ENCODE measurements around the gene MIEF1.

The MIEF1 gene

DNA sequence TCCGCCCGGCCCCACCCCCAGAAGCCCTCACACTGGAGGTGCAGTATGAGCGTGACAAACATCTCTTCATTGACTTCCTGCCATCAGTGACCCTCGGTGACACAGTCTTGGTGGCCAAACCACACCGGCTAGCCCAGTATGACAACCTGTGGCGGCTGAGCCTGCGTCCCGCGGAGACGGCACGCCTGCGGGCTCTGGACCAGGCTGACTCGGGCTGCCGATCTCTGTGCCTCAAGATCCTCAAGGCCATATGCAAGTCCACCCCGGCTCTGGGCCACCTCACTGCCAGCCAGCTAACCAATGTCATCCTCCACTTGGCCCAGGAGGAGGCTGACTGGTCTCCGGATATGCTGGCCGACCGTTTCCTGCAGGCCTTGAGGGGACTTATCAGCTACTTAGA, 11.7 kb downstream of the MIEF1 start:
- no peak overlapping the region for H3K4me3 ChIP-seq (replicated peaks; ENCODE audit: insufficient read depth, low read length)
- H3K27ac ChIP-seq (replicated peaks): no peak overlapping the region
- TF ChIP-seq GABPA (IDR thresholded peaks at IDR 0.05; ENCODE audit: low read depth) (no peak), SPI1 (IDR thresholded peaks at IDR 0.05; ENCODE audit: borderline replicate concordance, low read depth) (no peak), POLR2AphosphoS5 (IDR thresholded peaks at IDR 0.05; ENCODE audit: low read depth) (no peak)
- TF ChIP-seq, protein P1, sequence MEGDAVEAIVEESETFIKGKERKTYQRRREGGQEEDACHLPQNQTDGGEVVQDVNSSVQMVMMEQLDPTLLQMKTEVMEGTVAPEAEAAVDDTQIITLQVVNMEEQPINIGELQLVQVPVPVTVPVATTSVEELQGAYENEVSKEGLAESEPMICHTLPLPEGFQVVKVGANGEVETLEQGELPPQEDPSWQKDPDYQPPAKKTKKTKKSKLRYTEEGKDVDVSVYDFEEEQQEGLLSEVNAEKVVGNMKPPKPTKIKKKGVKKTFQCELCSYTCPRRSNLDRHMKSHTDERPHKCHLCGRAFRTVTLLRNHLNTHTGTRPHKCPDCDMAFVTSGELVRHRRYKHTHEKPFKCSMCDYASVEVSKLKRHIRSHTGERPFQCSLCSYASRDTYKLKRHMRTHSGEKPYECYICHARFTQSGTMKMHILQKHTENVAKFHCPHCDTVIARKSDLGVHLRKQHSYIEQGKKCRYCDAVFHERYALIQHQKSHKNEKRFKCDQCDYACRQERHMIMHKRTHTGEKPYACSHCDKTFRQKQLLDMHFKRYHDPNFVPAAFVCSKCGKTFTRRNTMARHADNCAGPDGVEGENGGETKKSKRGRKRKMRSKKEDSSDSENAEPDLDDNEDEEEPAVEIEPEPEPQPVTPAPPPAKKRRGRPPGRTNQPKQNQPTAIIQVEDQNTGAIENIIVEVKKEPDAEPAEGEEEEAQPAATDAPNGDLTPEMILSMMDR (IDR thresholded peaks at IDR 0.05; ENCODE audit: insufficient read depth, low read length): no peak
- TF ChIP-seq, protein P2, sequence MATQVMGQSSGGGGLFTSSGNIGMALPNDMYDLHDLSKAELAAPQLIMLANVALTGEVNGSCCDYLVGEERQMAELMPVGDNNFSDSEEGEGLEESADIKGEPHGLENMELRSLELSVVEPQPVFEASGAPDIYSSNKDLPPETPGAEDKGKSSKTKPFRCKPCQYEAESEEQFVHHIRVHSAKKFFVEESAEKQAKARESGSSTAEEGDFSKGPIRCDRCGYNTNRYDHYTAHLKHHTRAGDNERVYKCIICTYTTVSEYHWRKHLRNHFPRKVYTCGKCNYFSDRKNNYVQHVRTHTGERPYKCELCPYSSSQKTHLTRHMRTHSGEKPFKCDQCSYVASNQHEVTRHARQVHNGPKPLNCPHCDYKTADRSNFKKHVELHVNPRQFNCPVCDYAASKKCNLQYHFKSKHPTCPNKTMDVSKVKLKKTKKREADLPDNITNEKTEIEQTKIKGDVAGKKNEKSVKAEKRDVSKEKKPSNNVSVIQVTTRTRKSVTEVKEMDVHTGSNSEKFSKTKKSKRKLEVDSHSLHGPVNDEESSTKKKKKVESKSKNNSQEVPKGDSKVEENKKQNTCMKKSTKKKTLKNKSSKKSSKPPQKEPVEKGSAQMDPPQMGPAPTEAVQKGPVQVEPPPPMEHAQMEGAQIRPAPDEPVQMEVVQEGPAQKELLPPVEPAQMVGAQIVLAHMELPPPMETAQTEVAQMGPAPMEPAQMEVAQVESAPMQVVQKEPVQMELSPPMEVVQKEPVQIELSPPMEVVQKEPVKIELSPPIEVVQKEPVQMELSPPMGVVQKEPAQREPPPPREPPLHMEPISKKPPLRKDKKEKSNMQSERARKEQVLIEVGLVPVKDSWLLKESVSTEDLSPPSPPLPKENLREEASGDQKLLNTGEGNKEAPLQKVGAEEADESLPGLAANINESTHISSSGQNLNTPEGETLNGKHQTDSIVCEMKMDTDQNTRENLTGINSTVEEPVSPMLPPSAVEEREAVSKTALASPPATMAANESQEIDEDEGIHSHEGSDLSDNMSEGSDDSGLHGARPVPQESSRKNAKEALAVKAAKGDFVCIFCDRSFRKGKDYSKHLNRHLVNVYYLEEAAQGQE (IDR thresholded peaks at IDR 0.05; ENCODE audit: insufficient replicate concordance, low read depth): no peak
- no peak for DNase-seq (ENCODE audit: low read depth in 1 of 2, low spot score in 1 of 2)
- H3K27me3 ChIP-seq (ENCODE audit: insufficient read depth, poor library complexity, severe bottlenecking): no peaks in the 10 kb centered on the region

DNA sequence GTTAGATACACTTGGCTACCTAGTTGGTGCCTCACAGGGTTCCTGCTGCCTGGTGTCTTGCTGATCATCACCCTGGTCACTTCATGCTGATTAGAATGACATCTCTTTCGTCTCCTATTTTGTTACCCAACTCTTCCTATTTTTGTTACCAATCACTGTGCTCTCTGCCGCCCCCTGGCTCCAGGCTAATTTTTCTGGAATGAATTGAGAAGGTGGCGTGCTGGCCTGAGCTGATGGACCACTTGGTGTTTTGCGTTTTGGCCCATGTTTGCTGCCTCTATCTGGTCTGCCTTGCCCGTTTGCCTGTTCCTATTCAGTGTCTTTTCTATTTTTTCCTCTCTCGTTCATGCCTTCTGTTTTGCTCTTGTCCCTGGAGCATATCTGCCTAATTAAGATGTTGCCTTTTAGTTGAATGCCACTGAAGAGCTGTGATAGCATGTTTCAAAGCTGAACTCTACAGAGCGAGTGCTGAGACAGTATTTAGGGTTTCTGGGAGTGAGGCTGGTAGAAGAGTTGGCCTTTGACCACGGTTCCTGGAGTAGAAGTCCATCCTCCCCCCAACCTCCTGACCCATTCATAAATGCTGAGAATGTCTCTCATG, 12.4 kb downstream of the MIEF1 start:
- peak in 1 of 2 experiments; percentile 68 for DNase-seq (ENCODE audit: low read depth in 1 of 2, low spot score in 1 of 2)
- H3K27me3 ChIP-seq (ENCODE audit: insufficient read depth, poor library complexity, severe bottlenecking): no peaks in the 10 kb centered on the region
- TF ChIP-seq, protein P1 (IDR thresholded peaks at IDR 0.05; ENCODE audit: insufficient read depth, low read length): peak; percentile 77
- TF ChIP-seq GABPA (IDR thresholded peaks at IDR 0.05; ENCODE audit: low read depth): no peak
- no peak for TF ChIP-seq POLR2AphosphoS5 (IDR thresholded peaks at IDR 0.05; ENCODE audit: low read depth)
- TF ChIP-seq, protein P2 (IDR thresholded peaks at IDR 0.05; ENCODE audit: insufficient replicate concordance, low read depth): no peak
- TF ChIP-seq SPI1 (IDR thresholded peaks at IDR 0.05; ENCODE audit: borderline replicate concordance, low read depth): no peak
- no peak overlapping the region for H3K4me3 ChIP-seq (replicated peaks; ENCODE audit: insufficient read depth, low read length)
- H3K27ac ChIP-seq (replicated peaks): no peak overlapping the region

GRCh38 chr22:39515266-39516050, 13.4 kb downstream of the MIEF1 start:
- no peak for DNase-seq (ENCODE audit: low read depth in 1 of 2, low spot score in 1 of 2)
- Histone ChIP-seq H3K27ac (replicated peaks) (no peak overlapping the region), H3K4me3 (replicated peaks; ENCODE audit: insufficient read depth, low read length) (no peak overlapping the region), H3K27me3 (ENCODE audit: insufficient read depth, poor library complexity, severe bottlenecking) (no peaks in the 10 kb centered on the region)
- no peak for TF ChIP-seq GABPA (IDR thresholded peaks at IDR 0.05; ENCODE audit: low read depth)

GRCh38 chr22:39517470-39517869, 15.4 kb downstream of the MIEF1 start:
- no peak for DNase-seq (ENCODE audit: low read depth in 1 of 2, low spot score in 1 of 2)
- Histone ChIP-seq H3K4me3 (replicated peaks; ENCODE audit: insufficient read depth, low read length) (no peak overlapping the region), H3K27ac (replicated peaks) (no peak overlapping the region), H3K27me3 (ENCODE audit: insufficient read depth, poor library complexity, severe bottlenecking) (no peaks in the 10 kb centered on the region)
- no peak for TF ChIP-seq SPI1 (IDR thresholded peaks at IDR 0.05; ENCODE audit: borderline replicate concordance, low read depth)

All from HL-60 (cell line).